Limb (tissue), 2 donors: ENCODE results near the gene CDA.

Source experiments
- DNase-seq, 2 donors: peaks; one replicate each; pipeline ENCODE4 v3.0.0-alpha.2; 2016; ENCODE audit errors: extremely low spot score in 2 of 2

CDA gene

DNA sequence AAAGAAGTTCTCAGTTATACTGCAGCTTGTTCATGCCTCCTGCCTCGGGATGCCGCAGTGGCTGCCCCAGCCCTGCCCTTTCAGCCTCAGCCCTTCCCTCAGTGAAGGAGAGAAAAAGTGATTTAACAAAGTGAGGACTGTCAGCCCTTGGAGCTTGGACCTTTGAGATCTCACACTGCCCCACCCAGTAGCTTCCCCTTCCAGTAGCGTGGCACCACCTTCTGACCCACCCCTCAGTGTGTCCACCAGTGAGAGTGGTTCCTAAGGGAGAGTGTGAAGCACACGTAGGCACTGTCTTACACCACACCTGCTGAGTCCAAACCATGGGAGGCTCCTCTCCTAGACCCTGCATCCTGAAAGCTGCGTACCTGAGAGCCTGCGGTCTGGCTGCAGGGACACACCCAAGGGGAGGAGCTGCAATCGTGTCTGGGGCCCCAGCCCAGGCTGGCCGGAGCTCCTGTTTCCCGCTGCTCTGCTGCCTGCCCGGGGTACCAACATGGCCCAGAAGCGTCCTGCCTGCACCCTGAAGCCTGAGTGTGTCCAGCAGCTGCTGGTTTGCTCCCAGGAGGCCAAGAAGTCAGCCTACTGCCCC is at the start of gene CDA:
CDA (plus strand) TSS at position 464 of the 592 bp plus-strand sequence; CDS start at position 497, 33 bp downstream.
- DNase-seq, result no peak

DNA sequence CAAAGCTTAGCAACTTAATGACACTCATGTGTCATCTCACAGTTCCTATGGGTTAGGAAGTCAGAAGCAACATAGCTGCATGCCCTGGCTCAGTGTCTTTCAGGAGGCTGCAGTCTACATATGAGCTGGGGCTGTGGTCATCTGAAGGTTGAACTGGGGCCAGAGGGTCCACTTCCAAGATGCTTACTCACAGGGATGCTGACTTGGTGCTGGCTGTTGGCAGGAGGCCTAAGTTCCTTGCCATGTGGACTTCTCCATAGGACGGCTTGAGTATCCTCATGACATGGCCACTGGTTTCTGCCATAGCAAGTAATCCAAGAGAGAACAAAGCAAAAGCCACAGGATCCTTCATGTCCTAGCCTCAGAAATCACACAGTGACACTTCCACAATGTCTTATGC is 48.6 kb upstream of the CDA start:
- no peak for DNase-seq

DNA sequence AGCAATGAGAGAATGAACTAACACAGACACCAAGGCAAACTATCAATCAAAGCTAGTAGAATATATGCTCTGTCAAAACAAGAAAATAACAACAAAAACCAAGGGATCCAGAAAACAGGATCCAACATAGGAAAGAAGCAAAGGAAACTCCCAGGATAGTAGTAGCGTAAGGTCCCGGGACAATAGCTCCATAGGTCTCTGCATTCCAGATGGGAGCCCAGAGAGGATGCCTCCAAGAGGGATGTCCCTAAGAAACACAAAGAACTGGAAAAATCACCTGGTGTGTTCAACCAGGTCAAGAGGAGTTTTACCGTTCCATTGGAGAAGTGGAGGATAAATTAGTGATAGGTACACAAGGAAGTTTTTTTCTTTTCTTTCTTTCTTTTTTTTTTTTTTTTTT is 42.3 kb upstream of the CDA start:
- DNase-seq, result no peak

DNA sequence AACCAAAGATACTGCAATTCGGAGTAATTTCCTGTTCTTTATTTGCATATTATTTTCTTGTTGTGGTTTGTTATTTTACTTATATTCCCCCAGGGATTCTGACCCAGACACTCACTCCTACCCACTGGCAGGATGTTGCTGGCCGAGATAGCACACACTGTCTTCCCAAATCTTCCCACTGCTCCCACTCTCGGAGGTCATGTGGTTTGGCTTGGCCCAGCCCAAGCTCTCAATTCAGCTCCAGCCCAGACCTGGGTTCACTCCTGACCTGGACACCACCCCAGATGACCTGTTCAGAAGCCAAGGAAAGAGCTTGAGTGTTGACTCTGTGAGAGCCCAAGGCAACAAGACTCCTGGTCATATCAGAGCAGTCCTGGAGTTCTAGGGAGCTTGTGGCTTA is 37.7 kb upstream of the CDA start:
- no peak for DNase-seq

DNA sequence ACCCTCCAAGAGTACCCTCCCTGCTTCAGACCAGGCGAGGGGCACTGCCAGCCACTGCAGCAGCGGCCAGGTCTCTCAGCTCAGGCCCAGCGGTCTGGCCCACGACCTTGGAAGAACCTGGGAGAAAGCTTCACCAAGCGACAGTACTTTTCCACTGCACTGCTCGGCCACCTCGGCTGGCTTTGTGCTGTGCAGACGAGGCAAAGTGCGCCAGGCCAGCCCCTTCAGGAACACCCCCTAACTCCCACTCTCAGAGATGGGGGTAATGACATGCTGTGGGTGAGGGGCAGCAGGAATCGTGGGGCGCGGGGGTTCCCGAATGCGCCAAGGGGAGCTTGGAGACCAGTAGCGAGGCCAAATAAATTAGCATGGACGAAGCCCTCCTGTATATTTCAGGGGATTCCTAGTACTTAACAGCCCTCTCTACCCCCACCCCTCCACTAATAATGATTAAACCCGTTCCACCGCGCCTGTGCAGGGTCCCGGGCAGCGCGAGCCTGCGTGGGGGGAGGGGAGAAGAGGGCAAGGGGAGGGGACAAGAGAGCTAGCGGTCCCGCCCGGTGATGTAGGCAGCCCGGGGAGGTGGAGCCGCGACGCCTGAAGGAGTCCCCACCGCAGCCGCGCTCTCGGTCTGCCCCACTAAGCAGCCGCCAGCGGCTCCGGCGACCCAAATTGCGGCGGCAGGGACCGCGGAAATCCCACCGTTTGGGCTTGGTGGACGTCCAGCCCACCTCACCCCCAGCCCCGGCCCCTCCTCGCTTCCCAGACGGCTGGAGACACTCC is 36.8 kb upstream of the CDA start, which contains the start of gene FAM43B:
FAM43B (plus strand) TSS at position 629 of the 783 bp plus-strand sequence. CDS start 401 bp downstream, outside the sequence.
- DNase-seq, result peak; percentile 82 to 90

DNA sequence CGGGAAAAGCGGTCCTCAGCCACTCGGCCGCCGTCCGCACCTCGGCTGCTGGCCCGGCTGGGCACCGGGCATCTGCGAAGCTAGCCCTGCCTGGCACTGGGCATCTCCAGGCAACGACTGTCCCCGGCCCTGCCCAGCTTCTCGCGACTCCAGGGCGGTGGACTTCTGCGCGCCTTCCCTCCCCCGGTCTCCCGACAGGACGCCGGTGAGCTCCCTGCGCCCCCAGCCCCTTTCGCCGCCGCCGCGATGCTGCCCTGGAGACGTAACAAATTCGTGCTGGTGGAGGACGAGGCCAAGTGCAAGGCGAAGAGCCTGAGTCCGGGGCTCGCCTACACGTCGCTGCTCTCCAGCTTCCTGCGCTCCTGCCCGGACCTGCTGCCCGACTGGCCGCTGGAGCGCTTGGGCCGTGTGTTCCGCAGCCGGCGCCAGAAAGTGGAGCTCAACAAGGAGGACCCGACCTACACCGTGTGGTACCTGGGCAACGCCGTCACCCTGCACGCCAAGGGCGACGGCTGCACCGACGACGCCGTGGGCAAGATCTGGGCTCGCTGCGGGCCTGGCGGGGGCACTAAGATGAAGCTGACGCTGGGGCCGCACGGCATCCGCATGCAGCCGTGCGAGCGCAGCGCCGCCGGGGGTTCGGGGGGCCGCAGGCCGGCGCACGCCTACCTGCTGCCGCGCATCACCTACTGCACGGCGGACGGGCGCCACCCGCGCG is 36.0 kb upstream of the CDA start:
- peak in 1 of 2 donors; percentile 58 for DNase-seq

DNA sequence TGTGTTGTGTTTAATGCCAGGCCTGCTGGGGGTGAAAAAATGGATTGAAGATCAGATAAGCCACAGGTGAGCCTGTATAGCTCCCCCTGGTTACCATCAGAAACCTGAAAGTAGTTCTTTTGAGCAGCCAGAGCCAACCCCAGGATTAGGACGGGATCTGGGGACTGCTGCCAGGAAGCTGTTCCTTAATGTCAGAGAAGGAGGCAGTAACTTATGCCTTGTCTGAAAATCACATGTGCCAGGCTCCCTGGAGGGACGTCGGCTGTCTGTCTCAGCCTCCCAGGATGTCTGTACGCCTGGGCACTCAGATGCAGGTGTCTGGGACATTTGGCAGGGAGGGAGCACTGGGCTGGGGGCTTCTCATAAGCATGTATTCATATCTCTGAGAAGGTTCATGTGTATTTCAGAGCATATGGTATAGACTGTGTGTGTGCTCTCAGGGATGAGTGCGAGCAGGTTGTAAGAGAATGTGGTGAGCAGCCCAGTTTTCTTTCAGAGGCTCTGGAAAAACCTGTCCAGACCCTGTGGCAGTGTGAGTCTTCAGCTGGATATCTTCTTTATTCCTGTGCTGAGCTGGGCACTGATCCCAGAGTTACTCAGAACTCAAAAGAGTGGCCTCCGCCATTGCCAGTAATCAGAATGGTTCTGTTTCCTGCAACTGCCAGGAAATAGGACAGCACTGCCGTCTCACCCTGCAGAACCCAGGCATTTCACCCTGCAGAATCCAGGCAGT is 33.7 kb upstream of the CDA start:
- peak in 1 of 2 donors; percentile 11 for DNase-seq

DNA sequence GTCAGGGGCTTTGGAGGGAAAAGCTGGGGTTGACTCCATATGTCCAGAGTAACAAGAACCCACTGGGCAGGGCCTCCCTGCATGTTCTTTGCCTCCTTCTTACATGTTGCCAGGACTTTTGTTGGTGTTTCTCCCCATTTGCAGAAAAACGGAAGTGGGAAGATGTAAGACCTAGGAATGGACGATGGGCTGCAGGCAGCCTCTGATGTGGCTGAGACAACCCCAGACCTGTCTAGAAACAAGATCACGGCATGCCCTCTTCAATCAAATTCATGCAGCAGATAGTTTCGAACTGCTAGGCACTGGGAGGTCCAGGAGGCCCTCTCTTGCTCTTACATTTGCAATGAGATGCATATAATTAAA is 33.2 kb upstream of the CDA start:
- no peak for DNase-seq

DNA sequence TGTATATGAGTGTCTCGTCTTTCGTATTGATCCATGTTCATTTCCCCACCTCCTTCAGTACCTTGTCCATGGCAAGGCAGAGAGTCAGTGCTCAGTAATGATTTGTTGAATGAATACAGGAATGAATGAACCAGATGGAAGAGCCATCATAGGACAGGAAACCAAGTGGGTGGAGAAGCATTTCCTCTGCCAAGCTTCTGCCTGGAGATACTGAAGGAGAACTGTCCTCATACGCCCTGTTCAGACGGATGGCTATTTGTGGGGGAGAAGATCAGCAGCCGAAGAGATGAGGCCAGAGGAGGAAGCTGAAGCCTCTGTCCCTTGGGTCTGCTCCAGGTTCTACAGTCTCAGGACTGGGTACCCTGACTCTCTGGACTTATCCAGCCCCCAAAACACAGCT is 30.7 kb upstream of the CDA start:
- DNase-seq, result no peak

DNA sequence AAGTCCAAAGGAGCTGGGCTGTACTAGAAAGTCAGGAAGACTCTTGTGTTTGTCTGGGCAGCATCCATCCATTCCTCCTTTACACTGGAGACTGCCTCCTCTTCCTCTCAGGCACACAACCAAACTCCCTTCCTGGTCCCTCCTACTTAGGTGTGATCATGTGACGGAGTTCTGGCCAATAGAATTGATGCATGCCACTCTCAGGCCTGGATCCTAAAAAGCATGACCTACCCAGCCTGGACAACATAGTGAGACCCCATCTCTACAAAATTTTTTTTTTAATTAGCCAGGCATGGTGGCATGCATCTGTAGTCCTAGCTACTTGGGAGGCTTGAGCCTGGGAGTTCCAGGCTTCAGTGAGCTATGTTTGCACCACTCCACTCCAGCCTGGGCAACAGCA is 27.9 kb upstream of the CDA start:
- DNase-seq, result no peak

DNA sequence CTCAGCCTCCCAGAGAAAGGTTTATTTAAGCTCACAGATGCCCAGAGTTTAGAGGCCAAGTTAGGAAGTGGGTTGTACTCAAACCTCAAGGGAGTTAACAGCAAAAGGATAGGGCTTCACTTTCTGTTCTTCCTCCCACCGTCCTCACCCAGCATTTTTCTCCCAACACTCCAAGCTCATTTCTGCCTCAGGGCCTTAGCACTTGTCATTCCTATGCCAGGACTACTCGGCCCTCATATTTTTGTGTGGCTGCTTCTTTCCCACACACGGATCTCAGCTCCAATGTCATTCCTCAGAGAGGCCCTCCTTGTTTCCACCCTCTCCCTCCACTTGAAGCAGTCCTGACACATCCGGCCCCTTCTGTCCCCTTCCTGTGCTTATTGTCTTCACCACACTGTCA is 23.7 kb upstream of the CDA start:
- DNase-seq, result no peak

DNA sequence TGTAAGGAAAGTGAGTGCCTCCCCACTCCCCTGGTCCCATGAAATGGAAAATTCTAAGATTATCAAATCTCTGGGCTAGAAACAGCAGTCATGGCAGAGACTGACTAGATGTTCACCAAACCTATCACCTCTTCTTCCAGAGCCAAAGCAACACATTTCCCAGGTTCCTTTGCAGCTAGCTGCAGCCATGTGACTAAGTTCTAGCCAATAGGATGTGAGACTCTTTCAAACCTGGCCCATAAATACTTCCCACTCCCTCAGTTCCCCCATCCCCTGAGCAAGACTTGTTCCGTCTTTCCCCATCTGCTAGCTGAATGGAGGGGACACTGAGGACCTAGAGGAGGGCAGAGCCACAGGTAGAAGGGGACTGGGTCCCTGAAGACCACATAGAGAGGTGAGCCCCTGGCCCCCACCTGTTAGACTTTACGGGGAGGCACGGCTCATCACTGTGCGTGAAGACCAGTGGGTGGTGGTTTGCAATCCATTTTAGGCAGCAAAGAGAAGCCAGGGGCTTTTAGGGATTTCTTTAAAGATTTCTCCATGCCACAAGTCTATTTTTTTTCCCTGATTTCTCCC is 19.3 kb upstream of the CDA start:
- DNase-seq, result no peak

DNA sequence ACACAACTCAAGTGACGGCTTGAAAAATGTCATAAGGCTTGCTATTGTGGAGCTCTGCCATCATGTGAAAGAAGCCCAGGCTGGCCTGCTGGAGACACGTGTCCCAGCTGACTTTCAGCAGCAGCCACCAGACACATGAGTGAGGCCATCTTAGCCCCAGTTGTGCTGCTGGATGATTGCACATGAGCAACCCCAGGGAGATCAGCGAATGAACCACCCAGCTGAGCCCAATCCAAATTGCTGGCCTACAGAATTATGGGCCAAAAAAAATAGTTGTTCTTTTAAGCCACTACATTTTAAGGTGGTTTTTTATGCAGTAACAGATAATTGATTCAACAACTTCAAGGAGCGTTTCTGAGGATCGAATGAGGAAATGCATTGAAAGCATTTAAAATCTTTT is 17.5 kb upstream of the CDA start:
- no peak for DNase-seq

DNA sequence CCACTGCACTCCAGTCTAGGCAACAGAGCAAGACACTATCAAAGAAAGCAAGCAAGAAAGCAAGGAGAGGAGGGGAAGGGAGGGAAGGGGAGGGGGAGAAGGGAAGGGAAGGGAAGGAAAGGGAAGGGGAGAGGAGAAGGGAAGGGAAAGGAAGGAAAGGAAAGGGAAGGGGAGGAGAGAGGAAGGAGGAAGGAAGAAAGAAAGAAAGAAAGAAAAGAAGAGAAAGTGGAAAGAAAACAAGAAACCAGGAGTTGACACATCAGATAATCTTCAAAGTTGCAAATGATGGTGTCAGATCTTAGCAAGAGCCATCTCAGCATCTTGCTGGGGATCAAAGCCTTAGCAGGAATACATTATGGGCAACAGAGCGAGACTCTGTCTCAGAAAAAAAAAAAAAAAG is 14.9 kb upstream of the CDA start:
- no peak for DNase-seq

DNA sequence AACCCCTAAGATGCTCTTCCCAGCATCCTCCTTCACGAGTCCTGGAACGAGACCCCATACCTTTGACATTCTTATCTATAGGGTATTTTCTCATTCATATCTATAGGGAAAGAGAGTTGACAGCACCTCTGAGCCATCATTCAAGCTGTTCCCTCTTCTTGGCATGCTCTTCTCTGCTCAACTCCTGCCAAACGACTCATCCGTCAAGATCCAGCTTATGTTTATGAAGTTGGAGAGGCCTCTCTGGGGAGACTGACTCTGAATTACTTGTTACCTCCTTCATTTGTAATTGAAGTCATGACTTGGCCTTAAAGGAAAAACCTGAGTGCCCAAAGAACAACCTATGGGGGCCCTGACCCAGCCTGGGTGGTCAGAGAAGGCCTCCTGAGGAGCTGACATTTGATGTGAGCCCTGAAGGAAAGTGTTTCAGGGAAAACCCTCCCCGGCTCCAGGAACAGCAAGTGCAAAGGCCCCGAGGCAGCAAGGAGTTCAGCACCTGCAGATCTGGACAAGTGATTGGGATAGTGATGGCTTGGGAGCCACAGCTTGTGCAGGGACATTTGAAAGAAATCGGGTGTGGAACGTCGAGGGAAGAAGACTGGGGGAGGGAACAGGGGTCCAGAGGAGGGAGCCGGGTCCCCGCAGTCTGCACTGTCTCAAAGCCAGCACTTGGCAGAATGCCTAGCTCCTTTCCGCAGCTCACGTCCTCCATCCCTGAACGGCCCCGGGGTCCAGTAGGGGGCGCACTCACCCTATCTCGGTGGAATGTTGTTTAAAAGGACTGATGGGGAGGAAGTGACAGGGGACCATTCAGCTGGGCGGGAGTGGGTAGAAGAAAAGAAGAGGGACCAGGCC is 14.0 kb upstream of the CDA start:
- DNase-seq, result peak; percentile 33 to 76

DNA sequence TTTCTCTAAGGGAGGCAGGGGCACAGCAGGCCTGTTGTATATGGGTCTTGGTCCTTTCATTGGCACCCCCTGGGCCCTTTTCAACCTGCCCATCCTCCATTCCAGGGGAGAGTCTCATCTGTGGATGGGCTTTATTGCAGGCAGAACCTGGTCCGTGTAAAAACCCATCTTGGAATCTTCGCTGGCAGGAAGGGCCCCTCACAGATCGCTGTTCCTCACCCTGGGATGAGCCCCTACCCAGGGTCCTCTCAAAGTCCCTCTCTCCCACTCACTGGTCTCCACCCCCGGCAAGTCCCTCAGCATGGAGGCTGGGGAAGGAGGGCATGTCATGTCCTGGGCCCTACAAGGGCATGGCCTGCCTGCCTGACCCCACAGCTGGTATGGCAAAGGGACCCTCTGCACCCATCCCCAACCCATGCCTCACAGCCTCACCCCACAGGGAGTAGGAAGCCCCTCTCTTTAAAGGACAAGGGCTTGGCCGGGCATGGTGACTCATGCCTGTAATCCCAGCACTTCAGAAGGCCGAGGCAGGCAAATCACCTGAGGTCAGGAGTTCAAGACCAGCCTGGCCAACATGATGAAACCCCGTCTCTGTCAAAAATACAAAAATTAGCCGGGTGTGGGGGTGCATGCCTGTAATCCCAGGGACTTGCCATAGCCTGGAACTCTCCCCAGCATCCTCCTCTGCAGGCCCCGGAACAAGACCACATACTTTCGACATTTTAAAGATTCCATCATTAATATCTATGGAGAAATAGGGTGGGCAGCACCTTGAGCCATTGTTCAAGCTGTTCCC is 13.2 kb upstream of the CDA start:
- DNase-seq, result no peak

DNA sequence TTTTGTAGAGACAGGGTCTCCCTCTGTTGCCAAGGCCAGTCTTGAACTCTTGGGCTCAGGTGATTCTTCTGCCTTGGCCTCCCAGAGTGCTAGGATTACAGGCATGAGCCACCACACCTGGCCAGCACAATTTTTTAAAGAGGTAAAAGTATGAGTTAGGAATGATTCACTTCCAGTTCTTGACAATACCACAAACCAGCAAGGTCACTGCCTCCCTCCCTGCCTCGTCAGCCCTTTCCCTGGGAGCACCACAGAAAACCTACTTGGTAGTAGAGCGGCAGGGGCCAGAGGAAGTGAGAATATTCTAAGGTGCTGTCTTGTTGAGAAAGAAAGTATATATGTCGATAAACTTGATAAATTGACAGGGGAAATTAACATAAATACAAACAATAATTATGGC is 10.8 kb upstream of the CDA start:
- DNase-seq, result no peak

DNA sequence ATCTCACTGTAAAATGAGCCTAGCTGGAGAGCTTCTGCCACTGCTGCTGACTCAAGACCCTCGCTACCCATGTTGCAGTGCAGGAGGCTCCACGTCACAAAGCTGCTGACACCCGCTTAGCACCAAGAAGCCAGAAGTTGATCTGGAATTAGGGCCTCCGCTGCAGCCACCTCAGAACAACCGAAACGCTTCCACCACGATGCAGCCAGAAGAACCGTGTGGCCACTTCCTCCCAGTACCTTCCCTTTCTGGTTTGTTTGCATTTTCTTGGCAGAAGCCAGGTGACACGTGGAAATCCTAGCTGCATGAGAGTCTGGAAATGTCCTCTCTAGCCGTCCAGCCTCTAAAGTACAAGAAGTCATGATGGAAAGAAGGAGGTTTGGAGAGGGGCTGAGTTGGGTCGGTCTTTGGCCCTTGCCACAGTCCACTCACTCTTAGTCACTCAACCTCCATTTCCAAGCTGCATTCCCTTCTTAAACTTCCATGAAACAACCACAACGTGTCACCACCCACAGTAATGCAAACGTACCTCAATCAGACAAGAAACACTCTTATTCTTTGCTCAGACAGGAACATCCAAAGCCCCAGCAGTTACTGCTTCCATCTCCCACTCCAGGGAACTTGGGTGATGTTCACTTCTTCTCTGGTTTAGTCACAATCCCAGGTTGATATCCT is 10.0 kb upstream of the CDA start:
- no peak for DNase-seq

DNA sequence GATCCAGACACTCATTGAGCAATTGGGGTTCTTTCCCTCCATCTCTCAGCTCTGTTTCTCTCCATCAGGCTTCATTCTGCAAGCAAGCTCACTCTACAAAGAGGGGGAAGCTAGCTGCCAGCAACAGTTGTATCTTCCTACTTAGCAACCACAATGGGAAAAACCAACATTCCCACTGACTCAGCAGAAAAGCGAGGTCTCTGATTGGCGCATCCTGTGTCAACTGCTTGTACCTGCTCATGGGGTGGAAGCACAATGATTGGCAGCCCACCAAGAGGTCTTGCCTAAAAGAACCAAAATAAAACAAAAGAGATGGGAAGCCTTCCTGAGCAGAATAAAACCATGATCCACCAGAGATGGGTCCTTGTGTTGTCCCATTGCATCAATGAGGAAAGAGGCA is 4.0 kb upstream of the CDA start:
- DNase-seq, result no peak
